NCI-H226 (cell line): ENCODE results near the gene EMC1.
A peak's percentile ranks its signal among the peaks of the same experiment; 100 is the strongest.
"Not testable (repeated sequence)": the region's sequence is repeated elsewhere in the genome, so short reads cannot be mapped to it uniquely, and the experiment has no call there.

ENCODE experiments used
- DNase-seq: peaks from one replicate; pipeline ENCODE4 v3.0.0-alpha.2; 2015

EMC1 gene

GRCh38 chr1:19251305-19252196 lies at the start of gene EMC1, which contains the start of gene MRTO4:
Gene EMC1 (minus strand): TSS chr1:19251524. CDS start chr1:19251509, 15 bp downstream.
Gene MRTO4 (plus strand): TSS chr1:19251805. CDS start chr1:19251836, 31 bp downstream.
- peak; percentile 81 for DNase-seq

- DNase-seq = no peak
These were observed 48.9 kb upstream of the EMC1 start for GRCh38 chr1:19300211-19300610.

- DNase-seq = no peak
These were observed 43.3 kb upstream of the EMC1 start for GRCh38 chr1:19294638-19295037.

GRCh38 chr1:19289244-19289643 lies 37.9 kb upstream of the EMC1 start:
- no peak for DNase-seq

- not testable (repeated sequence) for DNase-seq
These were observed 37.3 kb upstream of the EMC1 start, which contains the start of gene AKR7A3 for GRCh38 chr1:19288324-19289241. Gene AKR7A3 (minus strand): TSS chr1:19288770. CDS start chr1:19288709, 61 bp downstream.

- DNase-seq = no peak
These were observed 36.3 kb upstream of the EMC1 start for GRCh38 chr1:19287436-19288185.

GRCh38 chr1:19285807-19286206 lies 34.5 kb upstream of the EMC1 start:
- DNase-seq = not testable (repeated sequence)

GRCh38 chr1:19285366-19285765 lies 34.0 kb upstream of the EMC1 start:
- DNase-seq = not testable (repeated sequence)

GRCh38 chr1:19284881-19285280 lies 33.6 kb upstream of the EMC1 start:
- no peak for DNase-seq

GRCh38 chr1:19283891-19284290 lies 32.6 kb upstream of the EMC1 start:
- DNase-seq = no peak

GRCh38 chr1:19274636-19275035 lies 23.3 kb upstream of the EMC1 start:
- DNase-seq = no peak

- not testable (repeated sequence) for DNase-seq
These were observed 22.7 kb upstream of the EMC1 start for GRCh38 chr1:19273844-19274531.

- no peak for DNase-seq
These were observed 22.0 kb upstream of the EMC1 start for GRCh38 chr1:19273106-19273843.

- no peak for DNase-seq
These were observed 20.7 kb upstream of the EMC1 start for GRCh38 chr1:19272064-19272463.

GRCh38 chr1:19270343-19270730 lies 19.0 kb upstream of the EMC1 start:
- DNase-seq = not testable (repeated sequence)

GRCh38 chr1:19269427-19270342 lies 18.4 kb upstream of the EMC1 start:
- DNase-seq = not testable (repeated sequence)

- no peak for DNase-seq
These were observed 17.1 kb upstream of the EMC1 start for GRCh38 chr1:19268445-19268844.

- DNase-seq = no peak
These were observed 11.4 kb upstream of the EMC1 start for GRCh38 chr1:19262744-19263143.

GRCh38 chr1:19262047-19262446 lies 10.7 kb upstream of the EMC1 start:
- DNase-seq = no peak
